ENCODE measurements around the gene PWP2. TPM values are rescaled to one million over a fixed set of nuclear protein-coding genes. Genes with fewer than 3 reads are reported as not detected.
A peak's percentile ranks its signal among the peaks of the same experiment; 100 is the strongest.
"Not testable (repeated sequence)": the region's sequence is repeated elsewhere in the genome, so short reads cannot be mapped to it uniquely, and the experiment has no call there.

Gene PWP2
- total RNA-seq, 1 donor, result 4.0 TPM

DNA sequence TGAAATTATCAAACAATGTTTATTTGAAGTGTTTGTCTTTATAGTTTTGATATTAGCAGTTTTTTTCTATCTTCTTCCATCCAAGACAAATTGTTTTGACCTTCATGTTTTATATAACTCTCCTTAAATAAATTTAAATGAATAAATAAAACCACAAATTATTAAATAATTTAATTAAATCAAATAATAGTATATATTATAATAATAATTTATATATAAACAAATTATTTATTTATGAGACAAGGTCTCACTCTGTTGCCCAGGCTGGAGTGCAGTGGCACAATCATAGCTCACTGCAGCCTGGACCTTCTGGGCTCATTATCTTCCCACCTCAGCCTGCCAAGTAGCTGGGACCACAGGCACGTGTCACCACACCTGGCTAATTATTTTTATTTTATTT, 12.4 kb upstream of the PWP2 start:
- TF ChIP-seq, protein P1, sequence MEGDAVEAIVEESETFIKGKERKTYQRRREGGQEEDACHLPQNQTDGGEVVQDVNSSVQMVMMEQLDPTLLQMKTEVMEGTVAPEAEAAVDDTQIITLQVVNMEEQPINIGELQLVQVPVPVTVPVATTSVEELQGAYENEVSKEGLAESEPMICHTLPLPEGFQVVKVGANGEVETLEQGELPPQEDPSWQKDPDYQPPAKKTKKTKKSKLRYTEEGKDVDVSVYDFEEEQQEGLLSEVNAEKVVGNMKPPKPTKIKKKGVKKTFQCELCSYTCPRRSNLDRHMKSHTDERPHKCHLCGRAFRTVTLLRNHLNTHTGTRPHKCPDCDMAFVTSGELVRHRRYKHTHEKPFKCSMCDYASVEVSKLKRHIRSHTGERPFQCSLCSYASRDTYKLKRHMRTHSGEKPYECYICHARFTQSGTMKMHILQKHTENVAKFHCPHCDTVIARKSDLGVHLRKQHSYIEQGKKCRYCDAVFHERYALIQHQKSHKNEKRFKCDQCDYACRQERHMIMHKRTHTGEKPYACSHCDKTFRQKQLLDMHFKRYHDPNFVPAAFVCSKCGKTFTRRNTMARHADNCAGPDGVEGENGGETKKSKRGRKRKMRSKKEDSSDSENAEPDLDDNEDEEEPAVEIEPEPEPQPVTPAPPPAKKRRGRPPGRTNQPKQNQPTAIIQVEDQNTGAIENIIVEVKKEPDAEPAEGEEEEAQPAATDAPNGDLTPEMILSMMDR (IDR thresholded peaks at IDR 0.05; ENCODE audit: insufficient read depth, low read length), result no peak
- H3K4me3 ChIP-seq (ENCODE audit: low read depth, low read length), result no peak overlapping the region
- DNase-seq (ENCODE audit: low read depth), result no peak

DNA sequence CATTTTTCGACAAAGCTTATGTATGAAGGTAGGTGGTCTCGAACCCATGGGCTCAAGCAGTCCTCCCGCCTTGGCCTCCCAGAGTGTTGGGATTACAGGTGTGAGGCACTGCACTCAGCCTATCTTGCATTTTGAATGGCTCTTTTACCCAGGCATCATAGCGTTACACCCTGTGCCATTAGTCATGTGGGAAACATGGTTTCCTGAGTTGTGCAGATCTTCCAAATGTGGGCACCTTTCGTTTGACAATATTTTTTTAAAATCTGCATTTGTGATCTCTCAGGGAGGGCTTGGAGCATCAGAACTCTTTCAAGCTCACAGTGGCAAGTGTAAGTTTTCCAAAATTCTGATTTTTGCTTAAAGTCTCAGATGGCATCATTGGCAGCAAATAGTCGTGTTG, 8.7 kb upstream of the PWP2 start:
- H3K4me3 ChIP-seq (ENCODE audit: low read depth, low read length); DNase-seq (ENCODE audit: low read depth): not testable (repeated sequence)

DNA sequence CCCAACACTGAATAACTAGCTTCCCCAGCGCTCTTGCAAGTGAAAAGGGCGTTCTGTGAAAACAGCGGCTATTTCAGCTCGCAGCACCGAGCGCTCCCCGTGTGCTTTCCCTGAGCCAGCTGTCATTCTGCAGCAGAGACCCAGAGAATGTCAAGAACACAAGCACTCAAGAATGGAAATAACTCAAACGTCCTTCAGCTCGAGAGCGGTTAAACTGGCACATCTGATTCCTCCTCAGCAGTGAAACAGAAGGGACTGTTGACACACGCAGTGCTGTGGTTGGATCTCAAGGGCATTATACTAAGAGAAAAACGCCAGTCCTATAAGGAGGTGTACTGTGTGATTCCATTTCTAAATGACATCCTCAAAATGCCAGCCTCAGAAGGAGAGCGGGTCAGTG, 8.2 kb upstream of the PWP2 start:
- H3K4me3 ChIP-seq (ENCODE audit: low read depth, low read length); DNase-seq (ENCODE audit: low read depth): not testable (repeated sequence)

DNA sequence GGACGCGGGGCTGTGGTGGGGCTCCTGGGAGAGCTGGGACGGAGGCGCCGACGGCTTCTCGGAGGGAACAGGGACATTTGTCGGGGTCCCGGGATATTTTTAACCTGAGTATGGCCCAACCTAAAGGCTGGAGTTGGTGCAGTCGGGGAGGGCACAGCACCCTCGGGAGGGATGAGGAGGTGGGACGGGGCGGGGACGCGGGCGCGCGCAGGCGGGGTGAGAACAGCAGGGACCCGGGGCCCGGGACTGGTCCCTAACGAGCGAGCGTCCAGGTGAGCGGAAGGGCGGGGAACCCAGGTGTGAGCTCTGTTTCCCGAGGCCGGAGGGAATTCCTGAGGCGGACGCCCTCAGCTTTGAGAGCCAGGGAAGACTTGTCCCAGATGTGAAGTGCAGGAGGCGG, 390 bp downstream of the PWP2 start:
- peak overlapping the region; percentile 48 for H3K4me3 ChIP-seq (ENCODE audit: low read depth, low read length)

DNA sequence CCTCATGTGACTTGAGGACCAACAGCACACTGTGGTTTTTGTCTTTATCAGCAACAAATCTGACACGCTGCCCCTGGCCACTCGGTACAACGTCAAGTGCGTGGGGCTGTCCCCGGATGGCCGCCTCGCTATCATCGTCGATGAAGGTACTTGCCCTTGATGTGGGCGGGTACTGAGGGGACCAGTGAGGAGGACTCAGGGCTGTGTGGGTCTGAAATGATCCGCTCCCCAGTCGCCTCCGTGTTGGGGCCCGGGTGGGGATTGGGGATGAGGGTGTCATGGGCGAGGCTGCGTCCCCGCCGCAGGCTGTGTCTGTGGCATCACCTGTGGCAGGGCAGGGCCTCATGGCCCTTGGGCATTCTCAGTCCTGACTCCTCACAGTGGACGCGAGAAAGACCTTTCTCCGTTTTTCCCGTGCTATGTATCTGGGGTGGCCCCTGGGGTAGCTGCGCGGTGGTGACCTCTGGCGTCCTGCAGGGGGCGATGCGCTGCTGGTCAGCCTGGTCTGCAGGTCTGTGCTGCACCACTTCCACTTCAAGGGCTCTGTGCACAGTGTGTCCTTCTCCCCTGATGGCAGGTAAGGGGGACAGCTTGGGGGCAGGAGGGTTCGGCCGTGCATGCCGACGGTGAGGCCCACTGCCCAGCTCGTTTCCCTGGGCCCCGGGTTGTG, 6.6 kb downstream of the PWP2 start:
- DNase-seq (ENCODE audit: low read depth); H3K4me3 ChIP-seq (ENCODE audit: low read depth, low read length): not testable (repeated sequence)

More for the DNA sequence above, 390 bp downstream of the PWP2 start:
- DNase-seq (ENCODE audit: low read depth), result not testable (repeated sequence)

DNA sequence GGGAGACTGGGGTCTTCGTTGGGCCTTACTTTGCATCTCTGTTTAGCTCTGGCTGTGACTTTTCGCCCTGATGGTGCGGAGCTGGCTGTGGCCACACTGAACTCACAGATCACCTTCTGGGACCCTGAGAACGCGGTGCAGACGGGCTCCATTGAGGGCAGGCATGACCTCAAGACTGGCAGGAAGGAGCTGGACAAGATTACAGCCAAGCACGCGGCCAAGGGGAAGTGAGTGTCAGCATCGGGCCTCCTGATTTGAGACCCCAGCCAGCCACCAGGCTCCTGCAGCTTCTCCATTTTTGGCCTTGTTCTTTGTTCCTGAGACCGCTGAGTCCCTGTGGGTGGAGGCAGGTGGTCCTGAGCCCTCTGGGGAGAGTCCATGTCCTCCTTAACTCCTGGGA, 14.9 kb downstream of the PWP2 start:
- DNase-seq (ENCODE audit: low read depth); H3K4me3 ChIP-seq (ENCODE audit: low read depth, low read length): not testable (repeated sequence)

DNA sequence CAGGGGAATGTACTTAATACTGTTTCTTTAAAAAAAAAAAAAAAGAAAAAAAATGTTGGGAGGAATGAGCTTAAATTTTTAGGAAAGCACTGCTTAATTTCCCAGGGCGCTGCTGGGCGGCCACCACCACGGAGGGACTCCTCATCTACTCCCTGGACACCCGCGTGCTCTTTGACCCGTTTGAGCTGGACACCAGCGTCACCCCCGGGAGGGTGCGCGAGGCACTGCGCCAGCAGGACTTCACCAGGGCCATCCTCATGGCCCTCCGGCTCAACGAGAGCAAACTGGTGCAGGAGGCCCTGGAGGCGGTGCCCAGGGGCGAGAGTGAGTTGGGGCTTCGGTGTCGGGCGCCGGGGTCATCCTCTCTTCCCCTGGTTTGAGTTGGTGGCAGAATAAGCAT, 20.6 kb downstream of the PWP2 start:
- DNase-seq (ENCODE audit: low read depth); H3K4me3 ChIP-seq (ENCODE audit: low read depth, low read length): not testable (repeated sequence)

DNA sequence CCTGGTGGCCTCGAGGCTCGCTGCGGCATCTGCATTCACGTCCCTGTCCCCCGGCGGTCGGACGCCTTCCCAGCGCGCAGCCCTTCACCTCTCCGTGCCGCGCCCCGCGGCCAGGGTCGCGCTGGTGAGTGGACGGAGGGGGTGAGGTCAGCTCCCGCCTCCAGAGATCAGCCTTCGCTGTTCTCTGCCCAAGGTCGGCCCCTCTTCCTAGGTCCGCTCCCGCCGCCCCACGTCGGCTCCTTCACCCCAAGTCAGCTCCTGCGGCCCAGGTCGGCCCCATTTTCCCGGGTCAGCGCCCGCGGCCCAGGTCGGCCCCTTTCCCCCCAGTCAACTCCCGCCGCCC, 26.5 kb downstream of the PWP2 start:
- H3K4me3 ChIP-seq (ENCODE audit: low read depth, low read length), result peak overlapping the region; percentile 53
- DNase-seq (ENCODE audit: low read depth), result not testable (repeated sequence)

DNA sequence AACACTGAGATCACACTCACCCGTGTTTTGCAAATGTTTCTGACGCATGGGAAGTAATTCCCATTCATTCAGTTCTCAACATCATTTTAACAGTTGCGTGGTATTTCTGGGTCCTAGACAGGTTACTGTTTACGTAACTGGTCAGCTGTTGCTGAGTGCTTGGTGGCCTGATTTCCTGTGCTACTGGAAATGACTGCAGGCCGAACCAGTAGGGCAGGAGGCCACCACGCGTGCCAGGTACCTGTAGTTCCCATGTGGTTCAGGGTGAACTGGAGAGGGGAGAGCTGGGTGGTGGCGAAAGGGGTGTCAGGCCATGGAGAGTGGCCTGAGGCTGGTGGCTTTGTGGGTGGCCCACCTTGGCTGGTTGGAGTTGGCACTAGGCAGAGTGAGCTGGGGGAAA, 27.5 kb downstream of the PWP2 start:
- not testable (repeated sequence) for H3K4me3 ChIP-seq (ENCODE audit: low read depth, low read length); DNase-seq (ENCODE audit: low read depth)

DNA sequence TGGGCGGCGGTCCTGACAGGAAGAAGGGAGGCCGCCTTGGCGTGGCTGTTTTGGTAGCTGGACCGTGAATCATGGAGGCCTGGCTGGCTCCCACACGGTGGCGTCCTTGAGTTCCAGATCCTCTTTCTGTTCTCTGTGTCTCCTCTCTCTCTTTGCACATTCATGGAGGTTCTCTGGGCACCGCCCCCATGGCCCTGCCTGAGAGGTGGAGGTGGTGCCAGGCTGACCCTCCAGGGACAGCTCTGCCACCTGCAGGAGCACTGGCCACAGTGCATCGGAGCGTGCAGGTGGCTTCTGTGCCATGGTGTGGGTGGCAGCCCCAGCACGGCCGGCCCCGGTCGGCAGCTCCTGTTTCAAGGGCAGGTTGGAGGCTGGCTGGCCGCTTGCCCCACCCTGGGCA, 30.8 kb downstream of the PWP2 start:
- not testable (repeated sequence) for H3K4me3 ChIP-seq (ENCODE audit: low read depth, low read length); DNase-seq (ENCODE audit: low read depth)

DNA sequence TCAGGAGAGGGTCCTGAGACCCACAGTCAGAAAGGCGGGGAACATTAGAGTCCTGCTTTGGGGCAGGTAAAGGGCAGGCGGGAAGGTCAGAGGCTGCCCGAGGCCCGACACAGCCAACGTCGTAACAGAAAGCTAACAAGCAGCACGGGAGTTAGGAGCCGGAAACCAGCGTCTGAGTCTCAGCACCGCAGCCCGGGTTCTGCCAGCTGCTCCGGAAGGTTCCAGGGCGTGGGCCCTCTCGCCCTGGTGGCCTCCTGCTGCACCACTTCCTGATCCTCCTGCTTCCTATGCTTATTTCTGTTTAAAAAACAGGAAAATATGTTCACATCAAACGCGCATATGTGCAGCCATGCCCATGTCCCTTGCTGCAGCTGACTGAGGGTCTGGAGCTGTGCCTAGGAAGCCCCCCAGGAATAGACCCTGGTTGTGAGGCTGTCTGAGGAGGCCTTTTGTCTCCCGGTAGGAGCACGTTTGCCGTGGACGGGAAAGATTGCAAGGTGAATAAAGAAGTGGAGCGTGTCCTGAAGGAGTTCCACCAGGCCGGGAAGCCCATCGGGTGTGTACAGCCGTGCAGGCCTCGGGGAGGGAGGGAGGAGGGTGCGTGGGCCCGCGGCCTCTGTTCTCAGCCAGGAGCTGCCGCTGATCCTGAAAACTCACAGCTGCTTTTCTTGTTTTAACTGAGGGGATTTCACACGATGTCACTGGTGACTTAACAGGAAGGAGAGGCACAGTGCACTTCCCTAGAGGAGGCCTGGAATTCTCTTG, 32.8 kb downstream of the PWP2 start:
- H3K4me3 ChIP-seq (ENCODE audit: low read depth, low read length), result not testable (repeated sequence)
- DNase-seq (ENCODE audit: low read depth), result peak; percentile 4

DNA sequence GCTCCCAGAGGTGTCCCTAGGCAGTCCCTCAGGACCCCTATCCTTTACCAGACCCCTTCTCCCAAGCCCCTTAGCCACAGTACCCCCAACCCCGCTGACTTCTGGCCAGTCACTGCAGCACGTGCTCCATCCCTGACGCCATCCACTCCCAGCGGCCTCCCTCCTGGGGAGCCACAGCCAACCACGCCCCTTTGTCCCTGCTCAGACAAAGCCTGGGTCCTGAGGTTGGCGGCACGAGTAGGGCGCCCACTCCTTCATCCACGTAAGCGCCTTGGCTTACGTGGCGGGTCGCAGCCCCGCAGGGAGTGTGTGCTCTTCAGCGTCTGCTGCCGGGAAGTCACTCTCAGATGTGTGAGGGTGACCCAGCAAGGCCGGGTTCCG, 33.3 kb downstream of the PWP2 start:
- DNase-seq (ENCODE audit: low read depth); H3K4me3 ChIP-seq (ENCODE audit: low read depth, low read length): not testable (repeated sequence)

DNA sequence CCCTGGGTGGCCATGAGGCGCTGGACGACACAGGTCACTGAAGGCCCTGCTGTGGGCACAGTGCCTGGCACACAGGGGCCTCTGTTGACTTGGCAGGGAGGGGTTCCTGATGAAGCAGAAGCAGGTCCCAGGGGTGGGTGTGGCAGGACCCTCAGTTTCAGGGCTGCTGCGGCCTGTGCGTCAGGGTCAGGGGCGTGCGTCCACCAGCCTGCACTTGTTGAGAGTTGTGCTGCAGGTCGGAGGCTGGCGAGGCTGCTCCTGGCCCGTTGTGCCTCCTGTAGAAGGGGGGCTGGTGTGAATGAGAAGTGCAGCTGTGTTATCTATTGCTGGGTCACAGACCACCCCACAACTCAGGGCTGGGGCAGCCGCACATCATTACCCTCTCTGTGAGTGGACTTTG, 35.3 kb downstream of the PWP2 start:
- H3K4me3 ChIP-seq (ENCODE audit: low read depth, low read length); DNase-seq (ENCODE audit: low read depth): not testable (repeated sequence)

DNA sequence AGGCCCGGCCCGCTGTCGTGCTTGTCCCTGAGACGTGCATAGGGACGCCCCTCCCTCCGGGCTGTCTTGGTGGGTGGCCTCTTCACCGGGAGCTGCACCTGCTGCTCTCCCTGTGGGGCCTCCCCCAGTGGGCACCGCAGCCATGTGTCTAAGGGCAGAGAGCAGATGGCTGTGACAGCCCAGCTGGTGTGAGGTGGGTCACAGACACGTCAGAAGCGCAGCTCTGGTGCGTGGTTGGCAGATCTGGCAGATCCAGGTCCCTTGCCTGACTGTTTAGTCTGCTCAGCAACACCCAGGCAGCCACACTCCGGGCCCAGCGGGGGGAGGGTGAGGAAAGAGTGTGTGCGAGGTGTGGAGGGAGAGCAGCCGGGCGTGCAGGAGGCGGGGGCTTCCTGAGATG, 36.2 kb downstream of the PWP2 start:
- DNase-seq (ENCODE audit: low read depth); H3K4me3 ChIP-seq (ENCODE audit: low read depth, low read length): not testable (repeated sequence)

DNA sequence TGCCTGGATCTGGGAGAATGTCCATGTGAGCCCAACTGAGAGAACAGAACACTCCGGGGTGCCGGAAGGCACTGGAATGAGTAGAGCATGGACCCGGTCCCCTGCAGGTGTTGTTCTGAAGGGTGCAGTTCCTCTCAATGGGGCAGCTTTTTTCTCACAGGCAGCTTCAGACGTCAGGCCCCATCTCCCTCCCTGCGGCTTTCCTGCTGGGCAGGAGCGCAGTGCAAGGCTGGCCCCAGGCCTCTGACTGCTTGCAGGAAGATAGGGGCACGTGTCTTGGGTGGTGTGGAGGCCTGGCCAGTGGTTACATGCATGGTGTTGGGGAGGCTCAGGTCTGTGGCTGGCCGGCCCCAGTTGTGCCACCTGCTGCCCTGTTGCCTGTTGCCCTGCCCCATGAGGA, 36.8 kb downstream of the PWP2 start:
- not testable (repeated sequence) for DNase-seq (ENCODE audit: low read depth); H3K4me3 ChIP-seq (ENCODE audit: low read depth, low read length)

DNA sequence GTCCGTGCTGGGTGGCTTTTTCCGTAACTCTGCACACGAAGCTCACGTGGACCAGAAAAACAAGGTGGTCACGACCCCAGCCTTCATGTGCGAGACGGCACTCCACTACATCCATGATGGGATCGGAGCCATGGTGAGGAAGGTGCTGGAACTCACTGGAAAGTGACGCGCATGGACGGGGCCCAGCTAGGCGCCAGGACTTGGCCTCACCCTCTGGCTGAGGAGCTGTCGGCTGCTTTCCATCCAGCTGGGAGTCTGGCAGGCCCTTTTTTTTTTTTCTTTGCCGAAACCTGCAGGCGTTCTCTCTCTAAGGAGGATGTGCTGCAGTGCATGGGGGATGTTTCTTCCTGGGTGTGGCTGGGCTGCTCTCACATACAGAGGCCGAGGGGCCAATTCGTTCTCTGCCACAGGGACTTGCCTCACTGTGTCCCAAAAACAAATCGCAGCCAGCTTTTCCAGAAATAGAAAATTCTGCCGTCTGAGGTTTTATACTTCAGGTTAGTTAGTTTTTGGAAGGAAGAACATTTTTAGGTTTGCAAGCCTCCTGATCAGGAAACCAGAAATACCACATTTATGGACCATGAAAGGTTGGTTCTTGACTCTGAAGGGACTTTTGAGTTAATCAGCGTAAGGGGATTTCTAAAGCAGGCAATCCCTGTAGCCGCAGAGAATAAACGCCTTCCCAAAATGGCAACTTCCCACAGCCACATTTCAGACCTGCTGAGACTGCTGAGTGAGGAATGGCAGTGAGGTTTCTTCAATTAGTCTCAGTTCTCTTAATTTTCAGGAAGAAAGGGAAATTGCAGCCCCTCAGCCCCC, 37.8 kb downstream of the PWP2 start:
- not testable (repeated sequence) for DNase-seq (ENCODE audit: low read depth); H3K4me3 ChIP-seq (ENCODE audit: low read depth, low read length)

DNA sequence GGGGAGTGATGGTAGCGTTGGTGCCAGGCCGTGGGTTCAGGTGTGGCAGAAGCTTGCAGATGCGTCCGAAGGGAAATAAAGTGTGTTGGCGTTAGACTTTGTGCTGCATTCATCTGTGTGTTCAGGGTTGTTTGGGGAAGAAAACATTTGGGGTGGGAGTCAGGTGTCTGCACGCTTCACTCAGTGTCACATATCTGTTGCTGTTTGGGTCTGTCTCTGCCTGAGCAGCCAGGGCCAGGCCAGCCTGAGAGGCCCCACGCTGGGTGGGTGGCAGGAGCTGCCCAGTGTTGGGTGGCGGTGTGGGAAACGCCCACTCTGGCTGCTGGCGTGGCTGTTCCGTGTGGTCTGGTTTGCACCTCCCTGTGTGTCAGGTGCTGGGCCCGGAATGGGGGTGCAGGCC, 38.4 kb downstream of the PWP2 start:
- not testable (repeated sequence) for H3K4me3 ChIP-seq (ENCODE audit: low read depth, low read length); DNase-seq (ENCODE audit: low read depth)

DNA sequence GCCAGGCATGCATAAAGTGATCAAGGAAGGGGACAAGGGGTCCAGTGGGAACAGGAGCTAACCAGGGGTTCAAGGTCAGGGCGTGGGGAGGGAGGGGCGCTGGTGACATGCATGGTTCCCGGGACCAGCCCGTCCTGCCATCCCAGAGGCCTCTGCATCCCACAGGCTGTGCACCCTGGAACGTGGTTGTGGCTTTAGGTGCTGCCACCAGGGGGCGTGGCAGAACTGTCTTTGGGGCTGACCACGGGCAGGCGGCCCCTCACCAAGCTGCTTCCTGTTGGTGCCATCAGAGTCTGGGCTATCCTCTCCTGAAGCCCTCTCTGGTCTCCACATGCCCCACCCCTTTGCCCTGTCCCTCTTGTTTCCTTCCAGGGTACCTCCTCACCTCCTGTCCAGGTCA, 39.9 kb downstream of the PWP2 start:
- DNase-seq (ENCODE audit: low read depth); H3K4me3 ChIP-seq (ENCODE audit: low read depth, low read length): not testable (repeated sequence)
